ENCODE data around the gene NACC1.

DNA sequence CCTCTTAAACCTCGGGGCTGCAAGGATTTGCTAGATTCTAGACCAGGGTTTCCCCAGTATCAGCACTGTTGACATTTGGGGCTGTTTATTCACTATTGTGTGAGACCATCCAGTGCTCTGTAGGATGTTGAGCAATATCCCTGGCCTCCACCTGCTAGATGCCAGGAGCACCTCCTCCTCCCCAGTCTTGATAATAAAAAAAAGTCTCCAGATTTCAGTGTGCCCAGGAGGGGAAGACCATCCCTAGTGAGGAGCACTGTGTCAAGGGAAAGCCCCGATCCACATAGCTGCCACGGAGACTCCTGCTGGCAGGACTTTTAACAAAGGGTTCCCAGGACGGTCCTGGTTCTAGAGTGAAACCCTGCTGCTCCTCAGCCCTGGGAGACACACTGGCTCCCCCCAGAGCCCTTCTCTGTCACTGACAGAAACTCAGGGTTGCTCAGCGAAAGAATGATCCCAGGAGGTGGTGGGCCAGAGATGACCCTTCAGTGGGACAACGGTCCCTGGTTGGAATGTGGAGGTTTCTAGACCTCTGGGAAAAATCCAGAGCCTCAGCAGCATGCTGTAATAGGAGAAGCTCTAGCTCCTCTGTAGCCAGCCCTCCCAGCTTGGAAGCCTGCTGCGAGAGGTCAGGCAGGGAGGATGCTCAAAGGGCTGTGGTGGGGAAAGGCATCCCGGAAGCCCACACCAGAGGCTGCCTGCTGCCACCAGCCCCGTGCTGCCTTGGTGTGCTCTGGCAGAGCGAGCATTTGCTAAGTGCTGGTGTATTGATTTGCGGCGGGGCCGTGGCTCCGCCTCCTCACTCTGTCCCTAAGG, 35.7 kb upstream of the NACC1 start:
- TF ChIP-seq, protein P1, sequence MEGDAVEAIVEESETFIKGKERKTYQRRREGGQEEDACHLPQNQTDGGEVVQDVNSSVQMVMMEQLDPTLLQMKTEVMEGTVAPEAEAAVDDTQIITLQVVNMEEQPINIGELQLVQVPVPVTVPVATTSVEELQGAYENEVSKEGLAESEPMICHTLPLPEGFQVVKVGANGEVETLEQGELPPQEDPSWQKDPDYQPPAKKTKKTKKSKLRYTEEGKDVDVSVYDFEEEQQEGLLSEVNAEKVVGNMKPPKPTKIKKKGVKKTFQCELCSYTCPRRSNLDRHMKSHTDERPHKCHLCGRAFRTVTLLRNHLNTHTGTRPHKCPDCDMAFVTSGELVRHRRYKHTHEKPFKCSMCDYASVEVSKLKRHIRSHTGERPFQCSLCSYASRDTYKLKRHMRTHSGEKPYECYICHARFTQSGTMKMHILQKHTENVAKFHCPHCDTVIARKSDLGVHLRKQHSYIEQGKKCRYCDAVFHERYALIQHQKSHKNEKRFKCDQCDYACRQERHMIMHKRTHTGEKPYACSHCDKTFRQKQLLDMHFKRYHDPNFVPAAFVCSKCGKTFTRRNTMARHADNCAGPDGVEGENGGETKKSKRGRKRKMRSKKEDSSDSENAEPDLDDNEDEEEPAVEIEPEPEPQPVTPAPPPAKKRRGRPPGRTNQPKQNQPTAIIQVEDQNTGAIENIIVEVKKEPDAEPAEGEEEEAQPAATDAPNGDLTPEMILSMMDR (IDR thresholded peaks at IDR 0.05) = peak in 1 of 5 experiments; percentile 6
- TF ChIP-seq POLR2A (IDR thresholded peaks at IDR 0.05) (no peak), POLR2AphosphoS5 (IDR thresholded peaks at IDR 0.05) (no peak)

Measured in transverse colon (tissue), 4 donors.